ENCODE results near the gene B3GALT4. TPM values are rescaled to one million over a fixed set of nuclear protein-coding genes. Genes with fewer than 3 reads are reported as not detected.

Gene B3GALT4
- total RNA-seq, 1 donor from 2014 or later: 17.1 TPM

Other genes with a start within 250 kb of the B3GALT4 start
- gene HLA-DPA1, start 203.5 kb upstream of the B3GALT4 start, total RNA-seq: 201 and 213 TPM in 2 replicates
- 93.9 and 99.1 TPM in 2 replicates for gene HLA-DPB1, start 201.1 kb upstream of the B3GALT4 start, total RNA-seq
- gene COL11A2, start 84.7 kb upstream of the B3GALT4 start, total RNA-seq: 0.42 and 0.61 TPM in 2 replicates
- gene RXRB, start 76.5 kb upstream of the B3GALT4 start, total RNA-seq: 44.1 and 47.2 TPM in 2 replicates
- 60.7 and 62.1 TPM in 2 replicates for gene SLC39A7, start 76.3 kb upstream of the B3GALT4 start, total RNA-seq
- gene HSD17B8, start 72.5 kb upstream of the B3GALT4 start, total RNA-seq: 6.9 TPM in 2 replicates
- gene RING1, start 68.6 kb upstream of the B3GALT4 start, total RNA-seq: 44.0 and 46.0 TPM in 2 replicates
- 64.0 and 71.6 TPM in 2 replicates for gene VPS52, start 5.2 kb upstream of the B3GALT4 start, total RNA-seq
- 1,946 and 1,985 TPM in 2 replicates for gene RPS18, start 5.0 kb upstream of the B3GALT4 start, total RNA-seq
- 68.2 and 70.7 TPM in 2 replicates for gene WDR46, start 12.1 kb downstream of the B3GALT4 start, total RNA-seq
- 71.8 and 79.6 TPM in 2 replicates for gene PFDN6, start 12.5 kb downstream of the B3GALT4 start, total RNA-seq
- gene RGL2, start 21.8 kb downstream of the B3GALT4 start, total RNA-seq: 45.7 and 46.5 TPM in 2 replicates
- gene TAPBP, start 37.0 kb downstream of the B3GALT4 start, total RNA-seq: 415 TPM in 2 replicates
- 12.4 and 13.3 TPM in 2 replicates for gene ZBTB22, start 40.6 kb downstream of the B3GALT4 start, total RNA-seq
- 76.7 and 80.6 TPM in 2 replicates for gene DAXX, start 45.8 kb downstream of the B3GALT4 start, total RNA-seq
- 76.1 and 76.9 TPM in 2 replicates for gene KIFC1, start 114.7 kb downstream of the B3GALT4 start, total RNA-seq
- 37.1 and 38.5 TPM in 2 replicates for gene PHF1, start 133.9 kb downstream of the B3GALT4 start, total RNA-seq
- 134 and 135 TPM in 2 replicates for gene CUTA, start 141.0 kb downstream of the B3GALT4 start, total RNA-seq
- 31.8 and 32.4 TPM in 2 replicates for gene SYNGAP1, start 142.9 kb downstream of the B3GALT4 start, total RNA-seq
- gene ZBTB9, start 177.5 kb downstream of the B3GALT4 start, total RNA-seq: 11.7 and 12.1 TPM in 2 replicates

All from T-helper 1 cell treated with Interleukin-12 subunit alpha and Interleukin-12 subunit beta and Interleukin-4 antibody, amounts not matched to agents 30 ng/mL and 1 ng/mL, for 36 hours (primary cell).